WTC11 (cell line): Measurements from ENCODE around the gene CASKIN1.
A peak's percentile ranks its signal among the peaks of the same experiment; 100 is the strongest.

ENCODE experiments used
- CREB1 ChIP-seq: sonication (generic); formaldehyde crosslinking; IDR thresholded peaks from 2 replicates; pipeline ENCODE4 v1.8.0; 2023; ENCODE audit warnings: mild to moderate bottlenecking, missing genetic modification reagents
- CTCF ChIP-seq: fragments of 200-600 bp; IDR thresholded peaks from 2 replicates; pipeline ENCODE4 v1.8.0; 2022; ENCODE audit warnings: antibody characterized with exemption
- E2F1 ChIP-seq: sonication (generic); formaldehyde crosslinking; IDR thresholded peaks from 2 replicates; pipeline ENCODE4 v1.8.0; 2022; ENCODE audit warnings: mild to moderate bottlenecking, missing genetic modification reagents
- NFE2L1 ChIP-seq: sonication (generic); formaldehyde crosslinking; IDR thresholded peaks from 2 replicates; pipeline ENCODE4 v1.8.1; 2023; ENCODE audit warnings: missing genetic modification reagents
- PRRX2 ChIP-seq: fragments of 250-450 bp; sonication (Bioruptor Pico); IDR thresholded peaks from 2 replicates; pipeline ENCODE4 v1.8.0; 2021; ENCODE audit warnings: mild to moderate bottlenecking
- TEAD4 ChIP-seq: sonication (generic); formaldehyde crosslinking; IDR thresholded peaks from 2 replicates; pipeline ENCODE4 v1.8.0; 2022; ENCODE audit warnings: mild to moderate bottlenecking, missing genetic modification reagents
- ZNF281 ChIP-seq: sonication (generic); formaldehyde crosslinking; IDR thresholded peaks from 2 replicates; pipeline ENCODE4 v1.8.0; 2023; ENCODE audit warnings: mild to moderate bottlenecking, missing genetic modification reagents
- ZSCAN18 ChIP-seq: fragments of 250-450 bp; sonication (Bioruptor Pico); IDR thresholded peaks from 2 replicates; pipeline ENCODE4 v2.1.2; 2022; ENCODE audit warnings: mild to moderate bottlenecking, moderate library complexity

GRCh38 chr16:2237493-2238149, 41.2 kb upstream of the CASKIN1 start:
- TF ChIP-seq TEAD4 (CRISPR knock-in tag), result no peak
- TF ChIP-seq PRRX2 (CRISPR knock-in tag), result no peak
- TF ChIP-seq NFE2L1 (CRISPR knock-in tag), result no peak
- no peak for TF ChIP-seq CTCF
- TF ChIP-seq ZSCAN18 (CRISPR knock-in tag), result no peak
- no peak for TF ChIP-seq ZNF281
- 0 out of 2 replicates have a peak, but pooled peaks have one; percentile 20 for TF ChIP-seq E2F1 (CRISPR knock-in tag)
- TF ChIP-seq CREB1 (CRISPR knock-in tag), result no peak
